CD4-positive, alpha-beta T cell (primary cell): ENCODE measurements around the gene STING1. TPM values are rescaled to one million over a fixed set of nuclear protein-coding genes. Genes with fewer than 3 reads are reported as not detected.
A peak's percentile ranks its signal among the peaks of the same experiment; 100 is the strongest.
"Not testable (repeated sequence)": the region's sequence is repeated elsewhere in the genome, so short reads cannot be mapped to it uniquely, and the experiment has no call there.

Experiments
- ATAC-seq: fragments of 200-7000 bp; cut with Tn5 transposase; one replicate; pipeline ENCODE4 v1.10.0; 2022; ENCODE audit warnings: mild to moderate bottlenecking; ENCODE audit not compliant: poor library complexity
- CTCF ChIA-PET: fragments of 350-600 bp; sonication (Branson Sonifier 250); formaldehyde crosslinking; loops from one replicate; lab custom pipeline; 2021; ENCODE audit warnings: antibody characterized with exemption, inconsistent platforms; lab: Charles Lee
- POLR2A ChIA-PET: fragments of 350-600 bp; sonication (Branson Sonifier 250); formaldehyde crosslinking; loops from one replicate; lab custom pipeline; 2021; ENCODE audit warnings: antibody characterized with exemption, inconsistent platforms; lab: Charles Lee
- DNase-seq, 14 experiments: peaks; one replicate each; pipeline ENCODE4 v3.0.0-alpha.2; 2013 to 2020; ENCODE audit warnings: mixed read lengths in 2 of 14
- H3K27ac ChIP-seq, 2 donors: one replicate each; pipeline versions ENCODE4 v1.5.1 to v1.7.0; 2013; ENCODE audit warnings: low read length in 2 of 2, low read depth in 1 of 2, mild to moderate bottlenecking in 1 of 2
- H3K27me3 ChIP-seq, 2 experiments: 1 replicate in 1 of 2; 2 replicates in 1 of 2; pipeline versions ENCODE4 v1.6.1 to v1.7.0; 2013; ENCODE audit warnings: low read length in 2 of 2, control low read depth in 1 of 2, mild to moderate bottlenecking in 1 of 2, moderate library complexity in 1 of 2; ENCODE audit not compliant: insufficient read depth in 2 of 2, control insufficient read depth in 1 of 2
- H3K36me3 ChIP-seq: one replicate; pipeline ENCODE4 v1.6.1; 2013; ENCODE audit warnings: low read length, control low read depth; ENCODE audit not compliant: insufficient read depth
- H3K4me1 ChIP-seq: one replicate; pipeline ENCODE4 v1.6.1; 2013; ENCODE audit warnings: low read length, control low read depth; ENCODE audit not compliant: insufficient read depth
- H3K4me3 ChIP-seq: one replicate; pipeline ENCODE4 v1.5.1; 2013; ENCODE audit warnings: mild to moderate bottlenecking, low read length, moderate library complexity
- H3K9me3 ChIP-seq, 2 experiments: 1 replicate in 1 of 2; 2 replicates in 1 of 2; pipeline versions ENCODE4 v1.6.1 to v1.7.0; 2013; ENCODE audit warnings: low read length in 2 of 2, mild to moderate bottlenecking in 2 of 2, control low read depth in 1 of 2, moderate library complexity in 1 of 2; ENCODE audit not compliant: control insufficient read depth in 1 of 2, insufficient read depth in 1 of 2
- H3K27ac Mint-ChIP-seq: one replicate; pipeline ENCODE4 v1.8.0; 2020; ENCODE audit warnings: mixed read lengths
- H3K27me3 Mint-ChIP-seq: one replicate; pipeline ENCODE4 v1.8.0; 2021; ENCODE audit warnings: mixed read lengths
- H3K36me3 Mint-ChIP-seq: one replicate; pipeline ENCODE4 v1.8.0; 2021; ENCODE audit warnings: low read depth, mixed read lengths
- H3K4me1 Mint-ChIP-seq: one replicate; pipeline ENCODE4 v1.8.0; 2021; ENCODE audit warnings: low read depth, mixed read lengths
- H3K4me3 Mint-ChIP-seq: one replicate; pipeline ENCODE4 v1.8.0; 2020; ENCODE audit warnings: mild to moderate bottlenecking, mixed read lengths
- H3K9me3 Mint-ChIP-seq: one replicate; pipeline ENCODE4 v1.8.0; 2020; ENCODE audit warnings: mixed read lengths
- CTCF ChIP-seq: fragments of 200-600 bp; IDR thresholded peaks from one replicate; pipeline ENCODE4 v1.8.0; 2022; ENCODE audit warnings: antibody characterized with exemption, mild to moderate bottlenecking
- intact Hi-C, 2 experiments: fragments of 100-400 bp; cut with DNase I in 1 of 2; cut with micrococcal nuclease in 1 of 2; formaldehyde crosslinking; loops; one replicate each; pipeline versions ENCODE4 v1.15.1 to v1.9.0; 2023 to 2025; cut with DNase I, micrococcal nuclease
- total RNA-seq, 174 experiments: library from RNA in 2 of 174; stranded (reverse) in 2 of 174; gene quantifications; one replicate each; pipeline ENCODE4 v1.2.3 and lab custom pipeline; 2021 to 2026

STING1 gene
- total RNA-seq, 2 experiments from 2014 or later, result 155 to 168 TPM

- CTCF ChIA-PET, result interaction anchor here (1.0 to 4.0 kb wide), 4 partner anchors 32 to 59 kb away, joined by 3 to 20 read pairs (median 10); no protein-coding TSS in a partner anchor
- H3K4me1 Mint-ChIP-seq, result peaks cover 40% of the 10 kb centered on the region
Observed at GRCh38 chr5:139481122-139481533, 1.4 kb downstream of the STING1 start.

GRCh38 chr5:139479729-139480128 lies 2.8 kb downstream of the STING1 start:
- not testable (repeated sequence) for DNase-seq, H3K9me3 ChIP-seq, H3K4me3 ChIP-seq, H3K27me3 Mint-ChIP-seq, ATAC-seq, H3K4me3 Mint-ChIP-seq, H3K27ac ChIP-seq, H3K27ac Mint-ChIP-seq, H3K27me3 ChIP-seq, H3K9me3 Mint-ChIP-seq
- intact Hi-C loops, result loop anchor here in 1 of 2 experiments (5.0 kb wide), 1 partner anchor 37 kb away; no protein-coding TSS in a partner anchor
- ChIA-PET POLR2A (interaction anchor here (0.9 to 4.8 kb wide), 3 partner anchors 9 to 42 kb away, joined by 3 to 74 read pairs (median 43); partner anchors contain the start of genes DNAJC18 and SMIM33), CTCF (interaction anchor here (0.6 to 2.5 kb wide), 2 partner anchors 57 to 199 kb away, joined by 3 to 11 read pairs; no protein-coding TSS in a partner anchor)
- Mint-ChIP-seq H3K36me3 (peaks cover 70% of the 10 kb centered on the region), H3K4me1 (peaks cover 54% of the 10 kb centered on the region)
- Histone ChIP-seq H3K36me3 (peaks cover 57% of the 10 kb centered on the region), H3K4me1 (peaks cover 81% of the 10 kb centered on the region)

More at GRCh38 chr5:139481122-139481533, 1.4 kb downstream of the STING1 start:
- TF ChIP-seq CTCF, result no peak
- peaks cover 44% of the 10 kb centered on the region for H3K36me3 ChIP-seq
- intact Hi-C loops, result loop anchor here in 1 of 2 experiments (5.0 kb wide), 1 partner anchor 39 kb away; no protein-coding TSS in a partner anchor
- DNase-seq (peak in 12 of 14 experiments; percentile 35 to 76 (median 48)), ATAC-seq (peak; percentile 53)
- peak overlapping the region; percentile 82 for H3K27ac ChIP-seq
- peaks cover 67% of the 10 kb centered on the region for H3K4me1 ChIP-seq
- Mint-ChIP-seq H3K4me3 (peak overlapping the region; percentile 91), H3K27ac (peak overlapping the region; percentile 92), H3K9me3 (no peaks in the 10 kb centered on the region), H3K27me3 (no peaks in the 10 kb centered on the region), H3K36me3 (peaks cover 57% of the 10 kb centered on the region)
- POLR2A ChIA-PET, result interaction anchor here (0.8 to 4.8 kb wide), 15 partner anchors 8 to 188 kb away, joined by 3 to 74 read pairs (median 19); partner anchors contain the start of genes DNAJC18, SMIM33 and SPATA24
- H3K4me3 ChIP-seq, result peak overlapping the region; percentile 81
- H3K27me3 ChIP-seq, result no peaks in the 10 kb centered on the region
- H3K9me3 ChIP-seq, result no peaks in the 10 kb centered on the region

- ATAC-seq, intact Hi-C loops, H3K9me3 Mint-ChIP-seq, H3K9me3 ChIP-seq, H3K27me3 Mint-ChIP-seq, H3K4me3 ChIP-seq, H3K27me3 ChIP-seq, DNase-seq: not testable (repeated sequence)
- H3K4me1 Mint-ChIP-seq, result peaks cover 62% of the 10 kb centered on the region
- peak overlapping the region in 1 of 2 donors; percentile 22 for H3K27ac ChIP-seq
- peak overlapping the region; percentile 83 for H3K4me3 Mint-ChIP-seq
- H3K4me1 ChIP-seq, result peaks cover 90% of the 10 kb centered on the region
- CTCF ChIA-PET, result interaction anchor here (1.0 to 2.5 kb wide), 2 partner anchors 39 to 57 kb away, joined by 3 to 11 read pairs; no protein-coding TSS in a partner anchor
- peaks cover 70% of the 10 kb centered on the region for H3K36me3 Mint-ChIP-seq
- peaks cover 62% of the 10 kb centered on the region for H3K36me3 ChIP-seq
- POLR2A ChIA-PET, result interaction anchor here (0.8 to 4.8 kb wide), 3 partner anchors 8 to 40 kb away, joined by 3 to 43 read pairs (median 3); partner anchors contain the start of genes DNAJC18 and SMIM33
- H3K27ac Mint-ChIP-seq, result peak overlapping the region; percentile 84
Observed at GRCh38 chr5:139478657-139479423, 3.7 kb downstream of the STING1 start.
